VCaP (cell line): ENCODE data around the gene KLHL7.

Experiments used
- H3K27ac ChIP-seq: fragments of 450-650 bp; 2 replicates; pipeline ENCODE4 v1.5.1; 2017
- TF ChIP-seq, protein P1 (sequence below): fragments of 450-650 bp; conservative IDR thresholded peaks from 2 replicates; pipeline ENCODE4 v1.5.1; 2017; ENCODE audit warnings: mild to moderate bottlenecking, moderate library complexity

The KLHL7 gene

DNA sequence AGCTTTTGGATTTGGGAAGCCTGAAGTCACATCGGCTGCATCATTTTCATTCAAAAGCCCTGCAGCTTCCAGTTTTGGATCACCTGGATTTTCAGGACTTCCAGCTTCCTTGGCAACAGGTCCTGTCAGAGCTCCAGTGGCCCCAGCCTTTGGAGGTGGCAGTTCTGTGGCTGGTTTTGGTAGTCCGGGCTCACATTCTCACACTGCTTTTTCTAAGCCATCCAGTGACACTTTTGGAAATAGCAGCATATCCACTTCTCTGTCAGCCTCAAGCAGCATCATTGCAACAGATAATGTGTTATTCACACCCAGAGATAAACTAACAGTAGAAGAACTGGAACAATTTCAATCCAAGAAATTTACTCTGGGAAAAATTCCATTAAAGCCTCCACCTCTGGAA lies 94.7 kb downstream of the KLHL7 start:
- no peak overlapping the region for H3K27ac ChIP-seq
- TF ChIP-seq, protein P1, sequence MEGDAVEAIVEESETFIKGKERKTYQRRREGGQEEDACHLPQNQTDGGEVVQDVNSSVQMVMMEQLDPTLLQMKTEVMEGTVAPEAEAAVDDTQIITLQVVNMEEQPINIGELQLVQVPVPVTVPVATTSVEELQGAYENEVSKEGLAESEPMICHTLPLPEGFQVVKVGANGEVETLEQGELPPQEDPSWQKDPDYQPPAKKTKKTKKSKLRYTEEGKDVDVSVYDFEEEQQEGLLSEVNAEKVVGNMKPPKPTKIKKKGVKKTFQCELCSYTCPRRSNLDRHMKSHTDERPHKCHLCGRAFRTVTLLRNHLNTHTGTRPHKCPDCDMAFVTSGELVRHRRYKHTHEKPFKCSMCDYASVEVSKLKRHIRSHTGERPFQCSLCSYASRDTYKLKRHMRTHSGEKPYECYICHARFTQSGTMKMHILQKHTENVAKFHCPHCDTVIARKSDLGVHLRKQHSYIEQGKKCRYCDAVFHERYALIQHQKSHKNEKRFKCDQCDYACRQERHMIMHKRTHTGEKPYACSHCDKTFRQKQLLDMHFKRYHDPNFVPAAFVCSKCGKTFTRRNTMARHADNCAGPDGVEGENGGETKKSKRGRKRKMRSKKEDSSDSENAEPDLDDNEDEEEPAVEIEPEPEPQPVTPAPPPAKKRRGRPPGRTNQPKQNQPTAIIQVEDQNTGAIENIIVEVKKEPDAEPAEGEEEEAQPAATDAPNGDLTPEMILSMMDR: no peak

DNA sequence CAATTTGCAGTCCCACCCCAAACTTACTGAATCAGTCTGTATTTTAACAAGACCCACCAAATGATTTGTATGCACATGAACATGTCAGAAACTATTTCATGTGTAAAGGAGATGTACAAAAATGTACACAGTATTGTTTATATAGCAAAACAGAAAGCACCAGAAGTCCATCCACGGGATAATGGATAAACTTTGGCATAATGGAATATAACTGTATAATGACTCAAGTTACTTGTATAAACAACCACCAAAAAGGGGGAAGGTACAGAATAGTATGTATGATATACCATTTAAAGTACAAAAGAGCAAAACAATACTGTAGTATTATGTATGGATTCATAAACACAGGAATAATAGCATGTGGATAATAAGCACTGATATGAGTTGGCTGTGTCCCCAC lies 98.7 kb downstream of the KLHL7 start:
- TF ChIP-seq, protein P1: no peak
- no peak overlapping the region for H3K27ac ChIP-seq

DNA sequence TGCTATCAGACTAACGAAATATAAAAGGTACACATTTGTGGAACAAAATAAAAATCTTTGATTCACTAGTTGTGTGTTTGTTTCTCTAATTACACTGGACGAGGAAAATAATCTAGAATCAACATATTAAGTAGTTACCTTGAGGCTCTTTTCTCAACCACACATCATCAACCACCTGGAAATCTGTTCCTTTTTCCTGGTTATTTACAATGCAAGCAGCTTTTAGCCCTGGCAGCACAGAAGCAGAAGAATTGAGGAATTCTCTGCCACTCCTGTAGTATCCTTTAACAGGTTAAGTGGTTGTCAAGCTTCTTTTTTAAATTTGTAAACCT lies 100.0 kb downstream of the KLHL7 start:
- TF ChIP-seq, protein P1: no peak
- no peak overlapping the region for H3K27ac ChIP-seq

DNA sequence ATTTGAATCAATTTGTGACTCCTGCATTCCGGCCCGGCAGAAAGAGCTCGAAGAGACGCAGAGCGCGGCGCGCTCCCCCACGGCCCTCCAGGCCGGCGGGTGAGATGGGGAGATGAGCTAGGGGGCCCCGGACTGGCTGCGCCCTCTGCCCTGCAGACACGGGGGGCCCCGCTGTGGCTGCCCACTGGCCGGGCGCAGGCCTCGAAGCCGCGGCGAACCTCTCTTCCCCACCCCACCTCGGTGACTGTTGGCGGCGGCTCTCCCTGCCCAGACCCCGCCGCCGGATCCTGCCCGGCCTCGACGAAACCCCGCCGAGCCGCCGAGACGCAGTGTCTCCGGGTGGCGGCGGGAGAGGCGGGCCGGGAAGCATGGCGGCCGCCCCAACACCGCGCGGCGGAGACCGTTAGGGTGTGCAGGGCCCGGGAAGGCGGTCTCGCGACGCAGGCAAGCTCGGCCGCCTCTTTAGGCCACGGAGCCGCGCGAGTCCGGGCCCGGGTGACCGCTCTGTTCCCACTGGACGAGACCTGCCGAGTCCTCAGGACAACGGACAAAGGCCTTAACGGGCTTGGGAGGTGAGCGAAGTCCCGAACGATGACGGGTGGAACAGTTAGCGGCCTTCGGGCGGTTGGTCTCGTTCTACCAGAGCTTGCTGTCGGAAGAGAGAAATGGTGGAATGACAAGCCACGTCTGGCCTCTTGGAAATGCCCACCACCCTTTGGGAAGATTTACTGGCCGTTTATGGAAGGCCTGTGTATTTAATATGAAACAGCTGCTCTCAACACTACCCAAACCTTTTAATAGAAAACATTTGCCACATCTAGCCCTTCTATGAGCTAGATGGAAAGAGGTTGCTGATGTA lies 100.6 kb downstream of the KLHL7 start:
- TF ChIP-seq, protein P1: no peak
- peak overlapping the region; percentile 66 for H3K27ac ChIP-seq

DNA sequence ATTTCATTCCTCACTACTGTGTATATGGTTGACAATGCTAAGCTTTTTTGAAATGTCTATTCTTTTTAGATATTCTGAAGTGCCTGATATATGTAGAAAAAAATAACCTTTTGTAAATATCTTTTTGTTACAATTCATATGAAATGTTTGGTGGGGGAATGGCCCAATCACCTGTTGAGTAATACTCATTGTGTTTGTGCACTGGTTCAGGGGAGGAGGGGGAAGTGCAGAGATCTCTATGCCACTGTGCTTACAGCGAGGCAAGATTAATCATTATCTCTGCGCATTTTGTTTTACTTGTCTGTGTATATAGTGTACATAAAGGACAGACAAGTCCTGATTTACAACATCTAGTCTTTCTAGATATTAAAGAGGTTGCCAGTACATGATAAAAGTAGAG lies 101.4 kb downstream of the KLHL7 start:
- peak overlapping the region; percentile 66 for H3K27ac ChIP-seq
- TF ChIP-seq, protein P1: no peak

DNA sequence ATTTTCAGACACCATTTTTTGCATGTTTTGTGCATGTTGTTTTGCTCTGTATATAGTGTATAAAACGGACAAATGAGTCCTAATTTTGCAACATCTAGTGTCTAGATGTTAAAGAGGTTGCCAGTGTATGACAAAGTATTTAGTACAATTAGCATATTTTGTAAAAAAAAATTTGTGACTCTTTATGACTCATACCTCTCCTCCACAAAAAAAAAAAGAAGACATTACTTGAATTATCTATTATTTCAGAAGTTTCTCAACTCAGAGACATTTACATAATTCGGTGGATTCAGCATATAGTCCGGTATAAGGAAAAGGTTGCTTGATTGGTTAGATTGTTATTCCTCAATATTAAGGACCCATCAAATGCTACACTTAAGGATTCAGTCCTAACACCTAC lies 102.3 kb downstream of the KLHL7 start:
- peak overlapping the region; percentile 66 for H3K27ac ChIP-seq
- TF ChIP-seq, protein P1: no peak

DNA sequence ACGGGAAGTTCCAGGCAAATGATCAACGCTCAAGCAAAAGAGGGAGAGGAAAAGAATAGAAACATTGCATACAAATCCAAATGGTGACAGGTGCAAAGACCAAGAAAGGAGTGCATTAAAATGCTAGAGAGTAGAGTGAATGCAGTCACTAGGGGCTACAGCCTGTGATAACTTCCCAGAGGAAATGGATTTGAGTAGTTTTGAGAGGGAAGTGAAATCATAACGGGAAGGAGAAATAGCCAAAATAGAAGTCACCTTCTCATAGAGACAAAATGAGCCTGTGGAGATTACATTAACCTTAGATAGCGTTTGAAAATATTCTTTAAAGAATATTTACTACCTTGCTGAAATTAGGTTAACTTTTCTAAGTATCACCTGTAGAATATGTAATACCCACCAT lies 102.7 kb downstream of the KLHL7 start:
- TF ChIP-seq, protein P1: no peak
- peak overlapping the region; percentile 66 for H3K27ac ChIP-seq
